Measurements from ENCODE around the gene CUL4A.

DNA sequence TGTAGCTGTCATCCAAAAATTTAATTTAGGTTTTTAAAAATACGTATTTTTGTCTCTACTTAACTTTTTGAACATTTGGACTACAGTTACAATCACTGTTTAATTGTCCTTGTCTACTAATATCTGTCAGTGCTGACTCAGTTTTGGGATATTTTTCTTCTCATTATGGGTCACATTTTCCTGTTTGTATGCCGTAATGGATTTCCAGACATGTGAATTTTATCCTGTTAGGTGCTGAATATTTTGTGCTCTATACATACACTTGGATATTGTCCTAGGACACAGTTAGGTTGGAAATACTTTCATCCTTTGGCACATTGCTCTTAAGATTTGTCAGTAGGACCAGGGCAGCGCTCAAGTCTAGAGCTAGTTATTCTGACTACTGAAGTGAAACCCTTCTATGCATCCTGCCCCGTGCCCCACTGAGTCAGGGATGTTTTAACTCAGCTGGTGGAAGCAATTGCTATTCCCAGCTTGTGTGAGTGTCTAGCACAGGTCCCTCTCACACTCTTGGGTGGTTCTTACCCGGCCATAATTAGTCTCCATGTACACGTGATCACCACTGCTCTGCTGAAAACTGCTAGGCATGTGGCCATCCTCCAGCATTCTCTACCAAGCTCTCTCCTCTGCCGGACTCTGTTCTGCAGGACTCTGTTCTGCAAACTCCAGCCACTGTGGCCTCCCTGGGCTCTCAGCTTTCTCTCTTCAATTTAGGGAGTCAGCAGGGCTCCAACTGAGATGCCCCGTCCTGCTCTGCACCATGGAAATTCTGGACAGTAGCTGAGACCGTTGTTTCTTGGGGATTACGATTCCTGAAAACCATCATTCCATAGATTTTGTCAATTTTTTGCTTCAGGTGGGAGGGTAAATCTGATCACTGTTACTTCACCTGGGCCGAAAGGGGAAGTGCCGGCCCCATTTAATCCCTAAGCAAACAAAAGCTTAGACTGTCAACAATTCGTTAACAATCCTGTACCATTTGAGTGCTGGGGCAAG is 39.8 kb upstream of the CUL4A start:
- TF ChIP-seq CTCF (IDR thresholded peaks at IDR 0.05) (no peak), EZH2 (IDR thresholded peaks at IDR 0.05) (no peak)

Measured in neural progenitor cell (in vitro differentiated cells).